SK-N-SH (cell line): ENCODE data around the gene ATG16L2. TPM values are rescaled to one million over a fixed set of nuclear protein-coding genes. Genes with fewer than 3 reads are reported as not detected.
"Not testable (repeated sequence)": the region's sequence is repeated elsewhere in the genome, so short reads cannot be mapped to it uniquely, and the experiment has no call there.

Experiments used
- CTCF ChIA-PET: fragments of 300-600, 350-600 bp; formaldehyde crosslinking; extraction: SDS; loops from one replicate; lab custom pipeline; 2021; lab: Yijun Ruan, JAX
- POLR2A ChIA-PET: fragments of 350-600 bp; sonication (Branson Sonifier 250); formaldehyde crosslinking; extraction: SDS; loops from one replicate; lab custom pipeline; 2020; ENCODE audit warnings: antibody characterized with exemption, inconsistent platforms; lab: Yijun Ruan, JAX
- DNase-seq: peaks from one replicate; pipeline ENCODE4 v3.0.0; 2012
- H2AFZ ChIP-seq: fragments of 200-600 bp; sonication (generic); 2 replicates; pipeline ENCODE4 v1.8.1; 2016; ENCODE audit warnings: antibody characterized with exemption, mild to moderate bottlenecking, low read depth
- H3F3A ChIP-seq: fragments of 200-600 bp; sonication (generic); replicated peaks from 2 replicates; pipeline ENCODE3; 2016; ENCODE audit warnings: antibody characterized with exemption, mild to moderate bottlenecking; ENCODE audit not compliant: insufficient read depth
- H3K27ac ChIP-seq, 2 experiments: fragments of 200-500 bp in 1 of 2; fragments of 200-600 bp in 1 of 2; sonication (Bioruptor generic) in 1 of 2; sonication (generic), shearing (Covaris generic) in 1 of 2; 2 replicates each; pipeline versions ENCODE4 v1.5.1 to v1.6.1; 2014 to 2016; ENCODE audit warnings: low read depth in 2 of 2, inconsistent platforms in 1 of 2, low read length in 1 of 2, mild to moderate bottlenecking in 1 of 2, mixed read lengths in 1 of 2
- H3K27me3 ChIP-seq: fragments of 200-600 bp; sonication (generic), shearing (Covaris generic); 2 replicates; pipeline ENCODE4 v1.6.1; 2016; ENCODE audit warnings: mixed run types; ENCODE audit not compliant: insufficient read depth
- H3K36me3 ChIP-seq, 2 experiments: fragments of 200-500 bp in 1 of 2; fragments of 200-600 bp in 1 of 2; sonication (Bioruptor generic) in 1 of 2; sonication (generic) in 1 of 2; replicated peaks in 1 of 2; 2 replicates each; pipeline versions ENCODE3 to v1.5.1; 2014 to 2016; ENCODE audit warnings: low read length in 1 of 2, mild to moderate bottlenecking in 1 of 2; ENCODE audit not compliant: insufficient read depth in 2 of 2, control insufficient read depth in 1 of 2
- H3K4me1 ChIP-seq, 2 experiments: fragments of 200-500 bp in 1 of 2; fragments of 200-600 bp in 1 of 2; sonication (Bioruptor generic) in 1 of 2; sonication (generic), shearing (Covaris generic) in 1 of 2; 2 replicates each; pipeline versions ENCODE4 v1.5.1 to v1.6.1; 2014 to 2016; ENCODE audit warnings: low read depth in 1 of 2, low read length in 1 of 2, mixed run types in 1 of 2; ENCODE audit not compliant: insufficient read depth in 2 of 2, control insufficient read depth in 1 of 2
- H3K4me2 ChIP-seq: fragments of 200-600 bp; sonication (generic), shearing (Covaris generic); 2 replicates; pipeline ENCODE4 v1.6.1; 2017; ENCODE audit warnings: mixed run types
- H3K4me3 ChIP-seq, 2 experiments: fragments of 200-500 bp in 1 of 2; fragments of 200-600 bp in 1 of 2; sonication (Bioruptor generic) in 1 of 2; sonication (generic), shearing (Covaris generic) in 1 of 2; 2 replicates each; pipeline versions ENCODE4 v1.5.1 to v1.8.1; 2014 to 2016; ENCODE audit warnings: low read depth in 2 of 2, inconsistent platforms in 1 of 2, low read length in 1 of 2, mild to moderate bottlenecking in 1 of 2, mixed read lengths in 1 of 2, moderate library complexity in 1 of 2
- H3K79me2 ChIP-seq: fragments of 200-600 bp; sonication (generic); 2 replicates; pipeline ENCODE4 v1.8.1; 2017; ENCODE audit warnings: mild to moderate bottlenecking; ENCODE audit not compliant: insufficient read depth
- H3K9ac ChIP-seq: fragments of 200-600 bp; sonication (generic); 2 replicates; pipeline ENCODE4 v1.6.1; 2017; ENCODE audit warnings: mixed run types
- H3K9me2 ChIP-seq: fragments of 200-600 bp; sonication (generic); 2 replicates; pipeline ENCODE4 v1.6.1; 2017; ENCODE audit warnings: mixed run types
- H3K9me3 ChIP-seq: fragments of 200-600 bp; sonication (generic); 2 replicates; pipeline ENCODE4 v1.6.1; 2017; ENCODE audit warnings: mixed run types, mild to moderate bottlenecking, moderate library complexity
- H4K20me1 ChIP-seq: fragments of 200-600 bp; sonication (generic); 2 replicates; pipeline ENCODE4 v1.6.1; 2017; ENCODE audit warnings: mild to moderate bottlenecking, mixed run types; ENCODE audit not compliant: insufficient read depth
- CHD2 ChIP-seq: fragments of 150-350 bp; IDR thresholded peaks from 2 replicates; pipeline ENCODE4 v1.6.1; 2018; ENCODE audit warnings: low read length; ENCODE audit not compliant: partially characterized antibody
- ELF1 ChIP-seq: IDR thresholded peaks from 2 replicates; pipeline ENCODE4 v1.4.0; 2012
- EP300 ChIP-seq, 2 experiments: IDR thresholded peaks; 2 replicates each; pipeline versions ENCODE4 v1.4.0 to v1.6.1; 2012; ENCODE audit warnings: borderline replicate concordance in 1 of 2, low read depth in 1 of 2, low read length in 1 of 2
- FOXJ3 ChIP-seq: sonication (generic); formaldehyde crosslinking; IDR thresholded peaks from 2 replicates; pipeline ENCODE4 v1.5.1; 2020; ENCODE audit warnings: mild to moderate bottlenecking, missing genetic modification reagents
- JUND ChIP-seq: IDR thresholded peaks from 2 replicates; pipeline ENCODE4 v1.4.0; 2012
- NFIC ChIP-seq: IDR thresholded peaks from 2 replicates; pipeline ENCODE4 v1.4.0; 2012; ENCODE audit warnings: borderline replicate concordance
- SIN3A ChIP-seq: IDR thresholded peaks from 2 replicates; pipeline ENCODE4 v1.6.1; 2012; ENCODE audit warnings: low read depth, mild to moderate bottlenecking, low read length, moderate library complexity, borderline replicate concordance
- SMC3 ChIP-seq: IDR thresholded peaks from 2 replicates; pipeline ENCODE4 v1.6.1; 2012; ENCODE audit warnings: low read depth, low read length, improper control_type of control experiment
- TAF1 ChIP-seq: IDR thresholded peaks from 2 replicates; pipeline ENCODE4 v1.6.1; 2012; ENCODE audit warnings: low read depth, mild to moderate bottlenecking, low read length, moderate library complexity, borderline replicate concordance
- TEAD4 ChIP-seq: IDR thresholded peaks from 2 replicates; pipeline ENCODE4 v1.4.0; 2012; ENCODE audit warnings: mild to moderate bottlenecking, borderline replicate concordance; ENCODE audit not compliant: insufficient read depth
- WGBS: methylation state at CpG from one replicate; pipeline ENCODE4 v1.1.6; 2017; ENCODE audit warnings: low lambda C conversion rate; 5-methylcytosine and 5-hydroxymethylcytosine counted together
- polyA plus RNA-seq, 3 experiments: library from polyadenylated mRNA; depleted of rRNA; stranded (reverse); fragments of >200 nt; gene quantifications; 2 replicates each; pipeline ENCODE4 v1.2.3, GENCODE V29; 2012
- TF ChIP-seq, protein P1 (sequence below): IDR thresholded peaks from 2 replicates; pipeline ENCODE4; 2012
- TF ChIP-seq, protein P2 (sequence below): fragments of 200-600 bp; sonication (generic); IDR thresholded peaks from 2 replicates; pipeline ENCODE4 v1.6.1; 2017; ENCODE audit warnings: antibody characterized with exemption, mild to moderate bottlenecking, moderate library complexity

The ATG16L2 gene
- polyA plus RNA-seq, 1 of the 3 experiments (the other 2 are of a cell fraction) = 26.9 TPM

DNA sequence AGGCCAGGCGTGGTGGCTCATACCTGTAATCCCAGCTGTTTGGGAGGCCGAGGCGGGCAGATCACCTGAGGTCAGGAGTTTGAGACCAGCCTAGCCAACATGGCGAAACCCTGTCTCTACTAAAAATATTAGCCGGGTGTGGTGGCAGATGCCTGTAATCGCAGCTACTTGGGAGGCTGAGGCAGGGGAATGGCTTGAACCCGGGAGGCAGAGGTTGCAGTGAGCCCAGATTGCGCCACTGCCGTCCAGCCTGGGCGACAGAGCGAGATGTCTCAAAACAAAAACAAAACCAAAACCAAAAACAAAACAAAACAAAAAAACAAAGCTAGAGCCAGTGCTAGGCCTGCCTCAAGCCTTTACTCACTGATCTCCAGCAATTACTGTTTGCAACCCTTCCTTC lies 13.4 kb downstream of the ATG16L2 start:
- H3F3A ChIP-seq, H3K4me3 ChIP-seq, DNase-seq, H4K20me1 ChIP-seq, H3K27ac ChIP-seq, H3K36me3 ChIP-seq, H2AFZ ChIP-seq, H3K79me2 ChIP-seq, H3K4me2 ChIP-seq, POLR2A ChIA-PET, H3K27me3 ChIP-seq, H3K9ac ChIP-seq, H3K9me2 ChIP-seq, H3K9me3 ChIP-seq: not testable (repeated sequence)
- WGBS = 88% methylated on average over 11 of the region's 11 CpGs
- peaks cover 5 to 11% of the 10 kb centered on the region in 2 experiments; a peak in 2 of 4 replicates for H3K4me1 ChIP-seq
- CTCF ChIA-PET = interaction anchor here (0.7 to 11.4 kb wide), 10 partner anchors 9 to 462 kb away, joined by 3 to 271 read pairs (median 4); partner anchors contain the start of genes FCHSD2 and STARD10

DNA sequence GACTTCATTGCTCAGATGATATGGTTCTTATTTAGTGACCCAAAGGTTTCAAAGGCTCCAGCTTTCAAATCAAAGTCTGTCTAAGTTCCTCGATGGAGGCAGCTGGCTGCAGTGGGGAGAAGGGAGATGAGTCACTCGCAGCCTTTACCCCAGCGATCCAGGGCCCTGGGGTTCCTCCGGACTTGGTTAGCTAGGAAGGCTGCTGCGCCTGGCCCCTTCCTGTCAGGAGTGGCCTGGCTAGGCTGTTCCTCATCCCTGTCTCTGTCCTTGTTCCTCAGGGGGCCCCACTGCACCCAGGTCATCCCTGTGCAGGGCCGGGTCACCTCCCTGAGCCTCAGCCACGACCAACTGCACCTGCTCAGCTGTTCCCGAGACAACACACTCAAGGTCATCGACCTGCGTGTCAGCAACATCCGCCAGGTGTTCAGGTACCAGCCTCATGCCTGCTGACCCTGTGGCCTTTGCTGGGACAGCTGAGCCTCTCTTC lies 13.9 kb downstream of the ATG16L2 start:
- H3K9me2 ChIP-seq = no peaks in the 10 kb centered on the region
- H4K20me1 ChIP-seq = no peaks in the 10 kb centered on the region
- no peaks in the 10 kb centered on the region for H3K9me3 ChIP-seq
- DNase-seq = no peak
- no peak overlapping the region for H2AFZ ChIP-seq
- H3F3A ChIP-seq = no peaks in the 10 kb centered on the region
- no peaks in the 10 kb centered on the region for H3K27me3 ChIP-seq
- H3K4me3 ChIP-seq = no peak overlapping the region
- no peak overlapping the region for H3K27ac ChIP-seq
- peaks cover 5 to 6% of the 10 kb centered on the region in 2 experiments; a peak in 2 of 4 replicates for H3K4me1 ChIP-seq
- WGBS = 92% methylated on average over 8 of the region's 11 CpGs
- no peaks in the 10 kb centered on the region for H3K36me3 ChIP-seq
- no peaks in the 10 kb centered on the region for H3K79me2 ChIP-seq
- no peak overlapping the region for H3K9ac ChIP-seq
- CTCF ChIA-PET = interaction anchor here (0.7 to 11.4 kb wide), 9 partner anchors 8 to 462 kb away, joined by 3 to 271 read pairs (median 5); partner anchors contain the start of genes FCHSD2 and STARD10
- TF ChIP-seq EP300 (IDR thresholded peaks at IDR 0.05; ENCODE audit: borderline replicate concordance in 1 of 2, low read depth in 1 of 2, low read length in 1 of 2) (no peak), CHD2 (no peak), SMC3 (no peak), NFIC (no peak)
- TF ChIP-seq, protein P1, sequence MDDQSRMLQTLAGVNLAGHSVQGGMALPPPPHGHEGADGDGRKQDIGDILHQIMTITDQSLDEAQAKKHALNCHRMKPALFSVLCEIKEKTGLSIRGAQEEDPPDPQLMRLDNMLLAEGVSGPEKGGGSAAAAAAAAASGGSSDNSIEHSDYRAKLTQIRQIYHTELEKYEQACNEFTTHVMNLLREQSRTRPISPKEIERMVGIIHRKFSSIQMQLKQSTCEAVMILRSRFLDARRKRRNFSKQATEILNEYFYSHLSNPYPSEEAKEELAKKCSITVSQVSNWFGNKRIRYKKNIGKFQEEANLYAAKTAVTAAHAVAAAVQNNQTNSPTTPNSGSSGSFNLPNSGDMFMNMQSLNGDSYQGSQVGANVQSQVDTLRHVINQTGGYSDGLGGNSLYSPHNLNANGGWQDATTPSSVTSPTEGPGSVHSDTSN = no peak
- TF ChIP-seq, all 33 proteins: peak for 0
- H3K4me2 ChIP-seq = no peak overlapping the region
- POLR2A ChIA-PET = no interaction called here

DNA sequence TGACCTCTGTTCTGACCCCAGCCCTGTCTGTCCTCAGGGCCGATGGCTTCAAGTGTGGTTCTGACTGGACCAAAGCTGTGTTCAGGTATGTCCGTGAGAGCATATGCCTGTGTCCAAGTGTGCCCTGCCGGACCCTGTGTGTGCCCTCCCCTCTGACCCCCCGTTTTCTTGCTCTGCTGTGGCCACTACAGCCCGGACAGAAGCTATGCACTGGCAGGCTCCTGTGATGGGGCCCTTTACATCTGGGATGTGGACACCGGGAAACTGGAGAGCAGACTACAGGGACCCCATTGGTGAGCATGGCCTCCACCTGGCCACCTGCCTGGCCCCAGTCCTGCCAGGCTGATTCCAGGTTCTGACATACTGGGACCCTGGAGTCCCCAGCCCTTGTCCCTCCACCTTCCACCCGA lies 14.5 kb downstream of the ATG16L2 start:
- Histone ChIP-seq H4K20me1 (no peaks in the 10 kb centered on the region), H3K9me3 (no peaks in the 10 kb centered on the region), H3K4me3 (no peak overlapping the region), H3K27ac (no peak overlapping the region), H3K36me3 (no peaks in the 10 kb centered on the region), H3K9me2 (no peaks in the 10 kb centered on the region), H3K79me2 (no peaks in the 10 kb centered on the region), H3K4me1 (peaks cover 5 to 6% of the 10 kb centered on the region in 2 experiments; a peak in 2 of 4 replicates), H3K4me2 (no peak overlapping the region), H2AFZ (no peak overlapping the region), H3F3A (no peaks in the 10 kb centered on the region), H3K9ac (no peak overlapping the region), H3K27me3 (no peaks in the 10 kb centered on the region)
- POLR2A ChIA-PET = interaction anchor here (0.6 kb wide), 1 partner anchor 96 kb away, joined by 3 read pairs; no protein-coding TSS in a partner anchor
- TF ChIP-seq EP300 (IDR thresholded peaks at IDR 0.05; ENCODE audit: borderline replicate concordance in 1 of 2, low read depth in 1 of 2, low read length in 1 of 2) = no peak
- no peak for TF ChIP-seq CHD2
- TF ChIP-seq JUND = no peak
- TF ChIP-seq, protein P2, sequence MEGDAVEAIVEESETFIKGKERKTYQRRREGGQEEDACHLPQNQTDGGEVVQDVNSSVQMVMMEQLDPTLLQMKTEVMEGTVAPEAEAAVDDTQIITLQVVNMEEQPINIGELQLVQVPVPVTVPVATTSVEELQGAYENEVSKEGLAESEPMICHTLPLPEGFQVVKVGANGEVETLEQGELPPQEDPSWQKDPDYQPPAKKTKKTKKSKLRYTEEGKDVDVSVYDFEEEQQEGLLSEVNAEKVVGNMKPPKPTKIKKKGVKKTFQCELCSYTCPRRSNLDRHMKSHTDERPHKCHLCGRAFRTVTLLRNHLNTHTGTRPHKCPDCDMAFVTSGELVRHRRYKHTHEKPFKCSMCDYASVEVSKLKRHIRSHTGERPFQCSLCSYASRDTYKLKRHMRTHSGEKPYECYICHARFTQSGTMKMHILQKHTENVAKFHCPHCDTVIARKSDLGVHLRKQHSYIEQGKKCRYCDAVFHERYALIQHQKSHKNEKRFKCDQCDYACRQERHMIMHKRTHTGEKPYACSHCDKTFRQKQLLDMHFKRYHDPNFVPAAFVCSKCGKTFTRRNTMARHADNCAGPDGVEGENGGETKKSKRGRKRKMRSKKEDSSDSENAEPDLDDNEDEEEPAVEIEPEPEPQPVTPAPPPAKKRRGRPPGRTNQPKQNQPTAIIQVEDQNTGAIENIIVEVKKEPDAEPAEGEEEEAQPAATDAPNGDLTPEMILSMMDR = no peak
- no peak for TF ChIP-seq TEAD4
- TF ChIP-seq TAF1 = no peak
- no peak for TF ChIP-seq FOXJ3 (CRISPR knock-in tag)
- no peak for TF ChIP-seq ELF1
- TF ChIP-seq SIN3A = no peak
- CTCF ChIA-PET = interaction anchor here (0.8 to 11.4 kb wide), 7 partner anchors 12 to 461 kb away, joined by 3 to 271 read pairs (median 35); partner anchors contain the start of gene FCHSD2
- no peak for DNase-seq
- 78% methylated on average over 6 of the region's 7 CpGs for WGBS
